GM18870 (cell line): ENCODE measurements around the gene CFTR.
A peak's percentile ranks its signal among the peaks of the same experiment; 100 is the strongest.
"Not testable (repeated sequence)": the region's sequence is repeated elsewhere in the genome, so short reads cannot be mapped to it uniquely, and the experiment has no call there.

Experiments used
- ATAC-seq: cut with Tn5 transposase; IDR thresholded peaks from one replicate; pipeline ENCODE4 v1.9.1; 2021; ENCODE audit warnings: moderate library complexity; ENCODE audit not compliant: unreplicated experiment

CFTR gene

DNA sequence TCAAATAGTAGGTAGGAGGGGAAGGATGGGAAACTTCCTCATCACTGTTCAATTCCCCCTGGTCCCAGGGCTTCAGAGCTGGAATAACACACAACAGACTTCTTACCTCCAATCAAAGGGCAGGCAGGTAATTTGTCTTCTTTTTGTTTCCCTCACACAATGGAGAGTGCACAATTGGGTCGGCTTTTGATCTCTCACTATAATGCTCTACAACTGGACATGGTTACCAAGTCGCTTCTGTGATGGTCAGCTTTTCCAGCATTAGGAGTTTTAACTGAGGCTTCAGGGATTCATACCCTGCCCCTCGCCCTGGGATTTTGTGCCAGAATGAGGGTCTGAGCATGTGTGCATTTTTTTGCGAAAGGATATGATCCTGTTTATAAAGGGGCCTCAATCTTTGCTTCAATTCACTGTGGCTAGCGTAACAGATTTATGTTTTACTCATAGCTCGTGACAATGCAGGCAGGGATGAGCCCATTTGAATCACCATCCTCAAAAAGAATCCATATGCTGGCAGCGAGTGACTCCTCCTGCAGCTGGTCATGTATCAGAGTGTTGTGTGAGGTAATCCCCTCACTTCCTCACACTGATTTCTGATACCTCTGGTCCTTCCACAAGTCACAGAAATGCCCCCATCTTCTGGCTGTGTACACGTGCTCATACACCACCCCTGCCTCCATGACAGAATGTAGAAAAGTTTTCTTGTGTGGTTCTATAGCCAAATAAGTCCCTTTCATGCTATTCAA is 203.8 kb downstream of the CFTR start:
- no peak for ATAC-seq

DNA sequence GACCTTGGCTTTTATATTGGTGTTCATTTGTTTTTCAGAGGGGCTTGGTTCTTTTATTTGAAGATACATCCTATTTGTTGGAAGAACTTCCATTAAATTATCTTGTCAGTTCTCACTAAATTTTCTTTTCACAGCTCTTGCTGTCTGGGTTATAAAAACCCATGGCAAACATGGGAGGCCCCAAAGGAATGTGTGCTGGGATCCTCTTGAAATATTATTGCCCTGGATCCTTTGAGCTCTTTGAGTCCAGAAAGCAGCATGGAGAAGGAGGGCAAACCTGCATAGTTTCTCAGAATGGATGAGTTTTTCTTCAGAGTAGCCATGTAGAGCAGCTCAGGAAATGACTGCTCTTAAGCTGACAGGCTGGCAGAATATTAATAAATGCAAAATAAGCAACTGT is 206.0 kb downstream of the CFTR start:
- ATAC-seq: no peak

DNA sequence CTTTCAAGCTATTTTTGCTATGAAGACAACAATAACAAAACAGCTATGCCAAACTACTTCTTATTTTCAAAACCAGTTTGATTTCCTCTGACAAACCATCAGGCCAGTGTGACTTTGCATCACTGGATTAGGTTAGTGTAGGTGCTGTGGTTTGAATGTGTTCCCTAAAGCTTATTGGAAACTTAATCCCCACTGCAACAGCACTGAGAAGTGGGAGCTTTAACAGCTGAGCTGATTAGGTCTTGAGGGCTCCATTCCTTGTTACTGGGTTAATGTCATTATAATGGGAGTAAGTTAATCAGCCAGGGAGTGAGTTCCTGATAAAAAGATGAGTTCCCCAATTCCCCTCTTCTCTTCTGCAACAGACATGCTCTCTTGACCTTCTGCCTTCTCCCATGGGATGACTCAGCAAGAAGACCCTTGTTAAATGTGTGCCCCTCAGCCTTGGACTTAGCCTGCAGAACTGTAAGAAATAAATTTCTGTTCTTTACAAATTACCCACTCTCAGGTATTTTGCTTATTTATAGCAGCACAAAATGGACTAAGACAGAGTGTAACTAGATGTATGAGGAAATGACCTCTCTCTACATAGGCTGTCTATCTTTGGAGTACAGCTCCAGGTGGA is 206.6 kb downstream of the CFTR start:
- no peak for ATAC-seq

DNA sequence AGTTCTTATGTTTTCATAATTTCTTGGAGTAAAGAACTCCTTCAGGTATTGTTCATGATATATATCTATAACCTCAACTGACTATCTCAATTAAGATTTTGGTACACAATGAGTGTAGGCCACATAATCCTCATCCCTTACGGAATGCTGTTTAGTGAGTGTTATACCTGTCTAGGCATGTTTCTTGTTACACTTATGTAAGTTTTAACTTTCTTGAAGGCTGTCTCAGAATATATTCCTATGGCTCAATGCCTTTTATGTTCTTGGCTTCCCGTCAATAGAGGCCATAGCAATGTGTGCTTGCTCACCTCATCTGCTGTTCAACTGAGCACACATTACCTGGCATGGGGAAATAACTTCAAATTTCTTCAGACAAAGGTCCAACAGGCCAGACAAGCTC is 208.3 kb downstream of the CFTR start:
- ATAC-seq: no peak

DNA sequence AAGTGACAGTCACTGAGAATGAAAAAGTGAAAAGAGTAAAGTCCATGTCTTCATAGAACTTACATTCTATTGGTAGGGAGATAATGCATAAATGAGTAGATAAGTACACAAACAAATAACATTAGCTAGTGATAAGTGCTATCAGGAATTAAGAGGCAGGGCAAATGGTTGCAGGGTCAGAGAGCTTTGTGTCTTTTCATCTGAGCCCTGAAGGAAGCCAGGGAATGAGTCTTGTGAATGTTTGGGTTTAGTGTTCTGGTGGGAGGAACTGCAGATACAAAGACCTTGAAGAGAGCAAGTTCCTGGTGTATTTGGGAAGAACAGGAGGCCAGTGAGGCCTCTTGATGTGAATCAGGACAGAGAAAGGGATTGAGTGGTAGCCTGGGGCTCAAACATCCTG is 209.6 kb downstream of the CFTR start:
- no peak for ATAC-seq

DNA sequence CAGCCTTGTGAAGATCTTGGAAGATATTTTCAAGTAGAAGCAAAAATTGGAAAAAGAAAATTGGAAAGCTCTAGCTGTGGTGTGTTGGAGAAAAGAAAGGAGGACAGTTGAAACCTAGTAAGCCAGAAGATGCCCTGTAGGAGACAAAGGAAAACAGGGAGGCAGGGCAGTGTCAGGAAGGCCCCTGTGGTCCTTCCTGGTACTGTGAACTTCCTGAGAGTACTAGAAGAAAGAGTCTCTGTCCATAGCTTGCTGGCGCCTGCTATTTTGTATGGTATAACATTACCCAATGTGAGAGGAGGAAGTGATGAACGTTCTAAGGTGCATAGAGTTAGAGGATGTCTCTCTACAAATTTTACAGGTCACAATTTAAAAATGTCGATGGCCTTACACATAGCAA is 210.3 kb downstream of the CFTR start:
- no peak for ATAC-seq

DNA sequence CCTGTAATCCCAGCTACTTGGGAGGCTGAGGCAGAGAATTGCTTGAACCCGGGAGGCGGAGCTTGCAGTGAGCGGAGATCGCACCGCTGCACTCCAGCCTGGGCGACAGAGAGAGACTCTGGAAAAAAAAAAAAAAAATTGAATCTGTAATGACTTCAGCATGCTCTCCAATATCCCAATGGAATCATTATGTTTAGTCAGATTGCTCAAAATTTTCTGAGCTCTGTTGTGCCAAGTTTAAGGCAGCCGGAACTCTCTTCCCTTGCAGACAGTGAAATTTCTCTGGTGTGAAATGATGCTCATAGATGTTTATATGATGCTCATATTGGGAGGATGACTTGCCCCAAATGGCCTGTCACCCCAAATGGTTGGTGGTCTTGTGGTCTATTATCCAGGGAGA is 212.5 kb downstream of the CFTR start:
- ATAC-seq: no peak

DNA sequence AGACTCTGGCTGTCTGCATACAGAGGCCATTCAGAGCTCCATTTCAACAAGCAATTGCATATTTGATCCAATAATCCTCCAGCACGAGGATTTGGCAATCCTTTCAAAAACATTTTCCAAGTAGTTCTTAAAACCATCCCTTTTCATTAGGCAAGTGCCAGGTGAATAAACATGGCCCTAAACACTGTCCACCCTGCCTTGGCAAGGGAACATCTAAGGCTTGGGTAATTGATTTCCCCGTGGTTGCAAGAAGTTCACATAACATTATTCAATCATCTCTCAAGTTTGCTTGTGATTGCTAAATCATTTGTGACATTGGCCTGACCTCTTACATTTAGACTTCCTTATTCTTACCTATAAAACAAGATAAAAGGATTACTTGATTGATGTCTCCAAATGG is 218.2 kb downstream of the CFTR start:
- ATAC-seq: no peak

DNA sequence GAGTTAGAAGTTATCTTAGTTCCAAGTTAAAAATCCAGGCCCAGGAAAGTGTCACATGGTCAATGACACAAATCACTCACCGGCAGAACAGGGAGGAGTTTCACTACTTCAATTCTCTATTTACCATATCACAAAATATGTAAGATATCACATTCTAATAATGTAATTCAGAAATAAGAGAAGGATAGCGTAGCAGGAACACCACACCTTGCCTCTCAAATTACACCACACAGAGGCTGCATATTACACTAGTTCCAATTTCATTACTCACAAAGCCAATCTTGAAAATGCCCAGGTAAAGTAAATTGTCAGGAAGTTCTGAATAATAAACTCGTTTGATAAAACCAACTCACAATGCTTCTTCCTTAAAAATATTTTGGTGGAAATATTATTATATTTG is 224.2 kb downstream of the CFTR start:
- ATAC-seq: no peak

DNA sequence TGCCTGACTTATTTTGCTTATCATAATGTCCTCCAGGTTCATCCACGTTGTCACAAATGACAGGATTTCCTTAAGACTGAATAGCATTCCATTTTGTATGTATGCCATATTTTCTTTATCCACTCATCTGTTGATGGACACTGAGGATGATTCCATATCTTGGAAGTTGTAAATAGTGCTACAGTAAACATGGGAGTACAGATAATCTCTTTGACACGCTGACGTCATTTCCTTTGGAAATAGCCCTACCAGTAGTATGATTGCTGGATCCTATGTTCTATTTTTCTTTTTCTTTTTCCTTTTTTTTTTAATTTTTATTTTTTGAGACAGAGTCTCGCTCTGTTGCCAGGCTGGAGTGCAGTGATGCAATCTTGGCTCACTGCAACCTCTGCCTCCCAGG is 225.8 kb downstream of the CFTR start:
- ATAC-seq: no peak

DNA sequence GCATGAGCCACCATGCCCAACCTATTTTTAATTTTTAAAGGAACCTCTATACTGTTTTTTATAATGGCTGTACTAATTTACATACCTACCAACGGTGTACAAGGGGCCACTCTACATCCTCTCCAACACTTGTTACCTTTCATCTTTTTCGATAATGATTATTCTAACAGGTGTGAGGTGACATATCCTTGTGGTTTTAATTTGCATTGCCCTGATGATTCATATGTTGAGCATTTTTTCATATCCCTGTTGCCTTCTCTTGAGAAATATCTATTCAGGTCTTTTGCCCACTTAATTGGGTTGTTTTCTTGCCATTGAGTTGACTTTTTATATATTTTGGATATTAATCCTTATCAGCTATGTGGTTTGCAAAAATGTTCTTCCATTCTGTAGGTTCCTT is 226.4 kb downstream of the CFTR start:
- peak; percentile 72 for ATAC-seq

DNA sequence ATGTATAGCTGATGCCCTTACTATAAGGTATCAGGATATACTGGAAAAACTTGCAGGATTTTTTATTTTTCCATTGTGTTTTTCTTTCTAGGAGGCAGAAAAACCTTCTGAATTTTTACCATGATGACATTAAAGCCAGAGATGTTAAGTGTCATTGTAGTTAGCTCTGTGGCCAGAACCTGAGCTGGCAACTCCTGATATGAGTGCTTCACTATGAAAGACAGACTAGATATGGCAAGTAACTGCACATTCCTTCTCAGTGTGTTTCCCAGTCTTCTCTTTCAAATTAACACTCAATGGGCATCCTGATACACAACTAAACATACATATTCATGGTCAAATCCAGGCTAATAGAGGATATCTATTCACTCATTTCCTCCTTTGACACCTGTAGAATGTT is 227.3 kb downstream of the CFTR start:
- no peak for ATAC-seq

DNA sequence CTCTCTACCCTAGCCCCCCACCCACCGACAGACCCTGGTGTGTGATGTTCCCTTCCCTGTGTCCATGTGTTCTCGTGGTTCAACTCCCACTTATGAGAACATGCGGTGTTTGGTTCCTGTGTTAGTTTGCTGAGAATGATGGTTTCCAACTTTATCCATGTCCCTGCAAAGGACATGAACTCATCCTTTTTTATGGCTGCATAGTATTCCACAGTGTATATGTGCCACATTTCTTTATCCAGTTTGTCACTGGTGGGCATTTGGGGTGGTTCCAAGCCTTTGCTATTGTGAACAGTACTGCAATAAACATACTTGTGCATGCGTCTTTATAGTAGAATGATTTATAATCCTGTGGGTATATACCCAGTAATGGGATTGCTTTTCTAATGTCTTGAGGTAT is 228.3 kb downstream of the CFTR start:
- not testable (repeated sequence) for ATAC-seq

DNA sequence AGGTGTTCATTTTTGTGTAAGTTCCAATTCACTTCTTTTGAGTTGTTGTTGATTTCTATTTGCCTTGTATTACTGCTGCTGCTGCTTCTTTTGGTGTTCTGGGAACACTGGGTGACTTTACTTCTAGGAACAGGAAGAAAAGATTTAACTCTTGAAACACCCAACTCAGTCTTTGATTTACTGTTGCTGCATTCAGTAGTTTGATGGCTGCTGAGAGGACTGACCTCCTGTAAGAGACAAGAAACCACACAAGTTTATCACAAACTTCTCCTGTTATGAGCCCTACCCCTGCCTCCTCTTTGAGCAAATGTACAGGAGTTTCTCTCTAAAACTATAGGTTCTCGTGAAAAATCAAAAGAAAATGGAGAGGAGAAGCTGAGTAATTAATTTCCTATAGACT is 231.7 kb downstream of the CFTR start:
- no peak for ATAC-seq

DNA sequence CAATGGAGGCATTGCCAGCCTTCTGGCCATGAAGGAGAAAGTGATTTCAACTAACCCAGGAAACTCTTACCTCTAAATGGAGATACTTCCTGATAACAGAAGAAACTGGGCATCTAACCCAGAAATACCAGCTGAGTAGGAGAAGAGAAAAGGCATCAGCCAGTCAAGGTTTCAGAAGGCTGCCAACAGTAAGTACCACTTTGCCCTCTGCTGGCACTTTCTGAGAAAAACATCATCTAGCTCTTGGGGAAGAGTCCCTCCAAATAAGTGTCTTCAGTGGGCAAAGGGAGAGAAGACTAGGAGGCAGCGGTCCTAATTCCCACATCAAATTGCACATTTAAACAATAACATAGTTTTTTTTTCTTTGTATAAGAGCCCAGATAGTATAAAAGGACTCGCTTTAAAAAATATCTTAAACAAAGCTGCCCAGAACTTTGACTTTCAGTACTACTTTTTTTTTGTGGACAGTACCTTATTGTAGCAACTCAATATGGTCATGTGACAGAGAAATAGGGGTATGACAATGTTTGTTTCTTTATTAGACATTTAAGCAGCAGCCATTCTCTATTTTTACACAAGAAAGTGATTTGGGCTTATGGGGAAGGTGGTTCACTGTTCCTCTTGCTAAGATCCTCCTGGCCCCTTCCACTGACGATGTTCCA is 236.1 kb downstream of the CFTR start:
- peak; percentile 78 for ATAC-seq

DNA sequence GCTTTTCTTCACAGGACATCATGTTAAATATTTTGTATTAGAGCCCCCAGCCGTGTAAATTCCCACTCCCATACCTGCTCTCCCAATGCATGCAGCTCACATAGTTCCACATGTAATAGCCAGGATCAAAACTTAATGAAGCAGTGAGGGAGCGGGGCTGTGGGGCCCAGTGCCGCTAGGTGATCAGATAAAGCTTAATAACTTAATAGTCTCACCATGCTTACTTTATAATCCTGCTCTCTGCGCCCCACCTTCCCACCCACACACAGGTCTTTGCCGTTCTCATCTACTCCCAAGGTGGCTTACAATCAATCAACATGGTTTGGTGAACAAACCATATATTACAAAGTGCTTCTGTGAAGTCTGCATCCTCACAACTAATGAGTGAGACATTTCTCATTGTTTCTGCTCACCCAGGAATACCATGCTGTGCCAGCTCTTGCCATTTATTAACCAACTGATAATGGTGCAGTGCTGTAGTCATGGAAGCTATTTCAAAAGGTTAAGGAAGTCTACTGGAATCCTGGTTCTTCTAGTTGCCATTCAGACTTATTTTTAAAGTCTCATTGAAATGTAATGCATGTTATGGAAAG is 237.0 kb downstream of the CFTR start:
- ATAC-seq: no peak

DNA sequence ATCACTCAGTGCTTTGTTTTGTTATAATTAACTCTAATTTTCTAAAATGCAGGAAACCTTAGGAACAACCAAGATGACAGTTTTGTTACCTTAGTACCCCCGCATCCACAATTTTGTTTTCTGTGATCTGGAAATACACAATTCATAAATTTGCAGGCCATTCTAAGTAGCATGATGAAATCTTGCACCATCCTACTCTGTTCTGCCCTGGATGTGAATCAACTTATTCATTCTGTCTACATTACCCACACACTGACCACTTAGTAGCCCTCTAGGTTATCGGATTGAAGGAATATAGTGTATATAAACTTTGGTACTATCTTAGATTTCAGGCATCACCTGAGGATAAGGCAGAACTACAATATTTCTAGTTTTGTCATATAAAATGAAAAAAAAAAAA is 237.5 kb downstream of the CFTR start:
- no peak for ATAC-seq
